GM19043 (cell line): ENCODE measurements around the gene AKAP8L.

ENCODE experiments used
- ATAC-seq: cut with Tn5 transposase; IDR thresholded peaks from one replicate; pipeline ENCODE4 v1.9.1; 2021; ENCODE audit warnings: low read depth; ENCODE audit not compliant: unreplicated experiment

Gene AKAP8L

DNA sequence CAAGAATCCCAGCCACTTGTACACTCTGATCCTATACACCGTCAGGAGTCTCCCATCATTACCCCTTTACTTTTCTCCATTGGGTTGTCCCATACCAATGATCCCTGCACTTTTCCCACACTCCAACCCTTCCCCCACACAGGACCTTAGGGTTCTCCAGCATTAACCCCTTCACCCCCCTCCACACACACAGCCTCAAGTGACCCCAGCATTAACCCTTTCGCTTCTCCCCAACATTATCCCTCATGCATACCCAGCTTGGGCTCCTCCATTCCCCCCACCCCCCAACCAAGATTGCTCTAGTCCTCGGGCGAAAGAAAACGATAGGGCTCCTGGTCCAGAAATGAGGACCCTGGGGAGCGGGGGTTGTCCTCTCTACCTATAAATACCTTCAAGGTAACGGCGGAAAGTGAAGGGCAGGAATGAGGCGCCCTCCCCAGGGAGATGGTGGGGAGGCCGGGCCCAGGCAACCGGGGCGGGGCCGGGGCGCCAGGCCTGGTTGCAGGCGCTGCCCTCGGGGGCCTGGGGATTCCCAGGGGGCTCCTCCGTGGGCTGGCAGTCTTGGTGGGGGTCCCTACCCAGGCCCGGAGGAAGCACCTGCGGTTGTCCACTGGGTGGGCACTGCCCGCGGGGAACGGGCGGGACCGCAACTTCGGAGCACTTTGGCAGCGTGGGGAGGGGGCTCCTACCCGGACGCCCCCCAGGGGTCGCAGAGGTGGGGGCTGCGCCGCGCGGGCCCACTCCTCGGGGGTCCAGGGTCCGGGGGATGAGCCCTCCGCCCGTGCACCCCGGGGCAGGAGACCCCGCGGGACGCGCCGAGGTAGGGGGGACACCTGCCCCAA is 30.2 kb upstream of the AKAP8L start:
- no peak for ATAC-seq

GRCh38 chr19:15448044-15448777 is 29.4 kb upstream of the AKAP8L start:
- ATAC-seq = no peak

- no peak for ATAC-seq
These were observed 28.3 kb upstream of the AKAP8L start for GRCh38 chr19:15447057-15447456.

DNA sequence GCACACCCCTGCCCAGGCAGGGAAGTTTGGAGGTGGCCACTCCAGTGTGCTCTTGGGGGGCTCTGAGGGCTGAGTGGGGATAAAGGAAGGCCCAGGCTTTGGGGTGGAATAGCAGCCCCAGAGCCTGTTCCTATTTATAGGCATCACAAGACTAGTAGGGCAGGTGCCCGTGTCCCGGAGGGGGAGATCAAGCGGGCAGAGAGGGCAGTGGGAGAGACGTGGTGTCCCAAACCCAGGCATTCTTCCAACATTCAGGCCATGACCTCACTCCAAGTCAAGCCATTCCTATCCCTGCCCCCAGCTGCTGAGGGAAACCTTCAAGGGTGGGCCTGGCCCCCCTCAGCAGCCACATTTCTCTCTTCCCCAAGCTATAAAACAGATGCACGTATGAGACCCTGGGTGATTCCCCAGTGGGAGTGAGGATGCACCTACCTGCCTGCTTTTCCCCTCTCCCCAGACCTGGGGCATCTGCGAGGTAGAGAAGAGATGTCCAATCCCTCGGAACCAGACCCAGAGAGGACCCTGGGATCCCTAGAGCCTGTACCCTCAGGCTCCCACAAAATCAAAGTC is 27.1 kb upstream of the AKAP8L start:
- no peak for ATAC-seq

GRCh38 chr19:15445227-15445605 is 26.4 kb upstream of the AKAP8L start:
- ATAC-seq = no peak

DNA sequence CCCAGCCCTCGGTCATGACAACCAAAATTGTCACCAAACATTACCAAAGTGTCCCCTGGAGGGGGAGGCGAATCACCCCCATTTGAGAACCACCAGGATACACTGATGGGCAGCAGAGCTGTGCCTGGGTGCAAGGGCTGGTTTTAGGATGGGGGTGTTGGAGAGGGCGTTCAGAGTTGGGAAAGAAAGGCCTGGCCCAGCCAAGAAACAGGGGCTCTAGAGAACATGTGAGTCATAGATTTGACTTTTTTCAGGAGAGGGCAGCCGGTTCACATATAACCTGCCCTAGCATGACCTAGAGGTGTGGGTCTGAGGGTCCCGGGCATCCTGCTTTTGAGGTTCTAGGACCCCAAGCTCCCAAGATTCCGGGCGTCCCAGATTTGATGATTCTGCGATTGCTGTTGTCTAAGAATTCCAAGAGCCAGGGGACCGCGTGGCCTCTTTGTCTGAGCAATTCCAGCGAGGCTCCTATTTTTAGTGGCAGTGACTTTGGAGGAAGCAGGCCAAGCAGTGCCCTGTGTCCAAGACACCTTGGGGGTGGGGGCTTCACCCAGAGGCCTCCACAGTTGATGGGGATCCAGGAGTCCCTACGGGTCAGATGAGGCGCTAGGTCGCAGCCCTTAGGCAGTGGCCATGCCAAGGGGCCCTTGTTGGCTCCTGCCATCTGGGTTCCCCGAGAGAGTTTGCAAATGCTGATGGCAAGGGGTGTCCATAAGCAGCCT is 25.9 kb upstream of the AKAP8L start:
- no peak for ATAC-seq

DNA sequence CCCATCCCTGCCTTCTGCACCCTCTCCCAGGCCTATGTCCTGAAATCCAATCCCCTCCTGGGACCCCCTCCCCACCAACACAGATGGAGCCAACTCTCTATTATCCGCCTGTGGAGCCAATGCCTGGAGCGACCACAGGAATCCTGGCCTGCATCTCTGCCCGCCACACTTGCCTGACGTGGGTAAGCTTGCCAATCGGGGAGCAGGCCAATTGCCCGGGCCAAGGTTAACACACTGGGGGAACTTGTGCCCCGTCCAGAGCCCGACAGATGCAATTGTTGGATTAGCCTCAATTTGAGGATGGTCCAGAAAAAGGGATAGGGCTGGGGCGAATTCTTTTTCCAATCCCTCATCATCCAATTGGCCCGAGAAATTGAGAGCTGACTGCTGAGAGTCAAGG is 25.1 kb upstream of the AKAP8L start:
- no peak for ATAC-seq

- no peak for ATAC-seq
These were observed 24.5 kb upstream of the AKAP8L start for GRCh38 chr19:15443325-15443724.

DNA sequence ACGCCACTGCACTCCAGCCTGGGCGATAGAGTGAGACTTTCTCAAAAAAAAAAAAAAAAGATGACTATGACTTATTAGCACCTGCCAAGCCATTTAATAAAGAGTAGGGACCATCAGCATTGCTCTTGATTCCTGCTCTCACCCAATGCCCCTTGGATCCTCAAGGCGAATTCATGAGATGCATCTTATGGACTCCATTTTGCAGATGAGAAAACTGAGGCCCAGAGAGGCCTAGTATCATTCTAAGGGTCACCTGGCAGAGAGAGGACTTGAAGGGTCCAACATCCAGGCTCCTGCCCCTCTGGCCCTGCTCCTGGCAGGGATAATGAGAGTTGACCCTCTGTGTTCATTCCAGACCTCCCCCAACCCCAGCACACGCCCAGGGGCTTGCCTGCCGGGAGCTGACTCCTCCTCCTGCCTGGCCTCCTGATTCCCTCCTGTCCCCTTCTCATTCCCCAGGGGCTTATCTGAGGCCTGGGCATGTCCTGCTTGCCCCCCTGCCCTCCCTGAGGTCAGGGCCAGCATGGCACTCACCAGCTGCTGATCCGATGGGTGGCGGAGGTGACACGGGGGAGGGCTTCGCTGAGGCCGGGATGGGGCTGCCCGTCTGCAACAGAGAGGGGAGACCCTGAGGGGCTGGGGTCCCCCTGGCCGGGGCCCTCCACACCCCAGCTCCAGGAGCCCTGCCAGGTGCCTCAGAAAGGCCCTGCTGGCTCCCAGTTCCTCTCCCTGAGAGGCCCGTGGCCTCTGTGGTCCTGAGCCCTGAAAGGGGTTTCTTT is 23.5 kb upstream of the AKAP8L start:
- no peak for ATAC-seq

DNA sequence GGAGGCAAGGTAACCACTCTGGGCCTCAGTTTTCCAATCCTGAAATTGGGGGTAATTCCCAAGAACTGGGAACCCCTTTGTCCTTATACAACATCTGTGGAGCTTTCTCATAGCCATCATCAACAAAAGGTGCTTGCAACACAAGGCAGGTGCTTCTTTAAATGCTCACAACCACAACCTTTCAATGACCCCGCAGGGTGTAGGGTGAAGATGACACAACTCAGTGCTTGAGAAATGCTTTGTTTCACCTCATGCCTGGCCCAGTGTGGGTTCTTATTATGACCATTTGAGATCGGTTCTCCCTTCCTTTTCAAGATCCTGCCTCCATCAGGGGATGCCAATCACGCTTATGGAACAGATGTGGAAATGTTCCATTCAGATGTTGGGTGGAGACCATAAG is 22.5 kb upstream of the AKAP8L start:
- ATAC-seq = no peak

DNA sequence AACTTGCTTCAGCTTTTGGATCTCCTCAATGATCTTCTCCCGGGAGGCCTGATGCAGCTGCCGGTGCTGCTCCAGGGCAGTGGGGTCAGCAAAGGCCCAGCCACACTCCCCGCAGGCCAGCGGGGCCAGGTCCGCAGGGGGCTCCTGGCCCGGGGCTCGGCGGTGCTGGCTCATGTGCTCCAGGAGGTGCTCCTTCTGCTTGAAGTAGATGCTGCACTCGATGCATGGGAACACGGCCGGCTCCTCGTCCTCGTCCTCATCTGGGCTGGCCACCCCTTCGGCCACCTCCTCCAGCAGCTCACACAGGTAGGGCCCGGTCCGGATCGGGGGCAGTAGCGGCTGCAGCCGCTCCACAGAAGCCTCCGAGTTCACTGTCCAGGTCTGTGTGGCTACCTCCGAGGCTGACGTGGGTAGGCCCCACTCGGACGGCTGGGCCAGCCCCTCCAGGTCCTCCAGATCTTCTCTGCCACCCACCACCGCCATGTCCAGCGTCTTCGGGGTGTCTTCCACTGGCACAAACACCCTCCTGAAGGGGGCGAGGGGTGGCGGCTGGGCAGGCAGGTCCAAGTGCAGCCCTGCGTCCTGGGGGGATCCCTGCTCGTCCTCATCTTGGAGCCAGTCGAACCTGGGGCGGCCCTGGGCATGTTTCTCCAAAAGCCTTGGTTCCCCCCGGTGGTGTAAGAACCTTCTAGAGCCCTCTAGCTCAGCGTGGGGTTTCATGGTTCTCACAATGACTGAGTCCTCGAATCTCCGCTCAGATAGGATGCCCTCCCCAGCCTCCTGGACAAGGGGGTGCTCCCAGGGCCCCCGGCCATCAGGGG is 21.2 kb upstream of the AKAP8L start:
- ATAC-seq = no peak

DNA sequence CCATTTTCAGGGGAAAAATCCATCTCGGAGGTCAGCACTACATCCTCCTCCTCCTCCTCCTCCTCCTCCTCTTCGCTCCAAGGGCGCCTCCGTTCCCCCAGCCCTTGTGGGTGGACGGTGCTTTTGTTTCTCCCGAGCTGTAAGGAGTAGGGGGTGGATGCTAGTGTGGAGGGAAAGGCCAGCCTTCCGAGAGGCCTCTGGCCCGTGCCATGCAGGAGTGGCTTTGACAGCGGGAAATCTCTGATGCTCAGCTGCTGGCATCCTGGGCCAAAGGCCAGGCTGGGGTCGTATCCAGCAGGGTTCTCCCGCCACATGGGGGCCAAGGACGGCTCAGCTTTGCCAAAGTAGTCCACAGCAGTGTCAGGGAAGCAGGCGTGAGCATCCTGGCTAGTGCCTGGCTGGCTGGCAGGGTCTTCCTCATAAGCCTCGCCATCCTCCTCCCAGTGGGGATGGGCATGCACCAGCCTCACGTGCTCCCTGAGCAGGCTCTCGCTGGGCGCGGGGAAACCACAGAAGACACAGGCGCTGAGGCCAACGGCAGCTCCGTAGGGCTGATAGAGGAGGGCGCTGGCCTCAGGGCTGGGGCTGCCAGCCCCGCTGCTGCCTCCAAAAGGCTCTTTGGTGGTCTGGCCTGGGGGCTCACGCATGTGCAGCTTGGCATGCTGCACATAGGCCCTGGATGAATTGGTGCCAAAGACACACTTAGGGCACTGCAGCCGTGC is 20.5 kb upstream of the AKAP8L start:
- no peak for ATAC-seq

DNA sequence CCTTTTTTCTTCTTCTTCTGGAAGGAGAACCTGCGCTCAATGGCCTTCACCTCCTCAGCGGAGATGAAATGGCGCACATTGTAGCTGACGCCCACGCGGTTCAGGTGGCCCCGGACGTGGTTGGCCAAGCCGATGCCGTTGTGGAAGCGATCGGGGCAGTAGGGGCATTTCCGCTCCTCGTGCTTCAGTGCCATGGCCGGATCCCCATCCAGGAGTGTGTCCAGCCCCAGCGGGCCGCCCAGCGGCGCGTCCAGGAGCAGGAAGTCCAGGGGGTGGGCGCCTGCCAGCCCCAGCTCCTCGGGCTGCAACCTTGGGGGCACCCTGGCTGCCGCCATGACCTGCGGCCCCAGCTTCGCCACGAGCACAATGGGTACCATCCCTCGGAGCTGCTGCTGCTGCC is 19.8 kb upstream of the AKAP8L start:
- ATAC-seq = no peak

DNA sequence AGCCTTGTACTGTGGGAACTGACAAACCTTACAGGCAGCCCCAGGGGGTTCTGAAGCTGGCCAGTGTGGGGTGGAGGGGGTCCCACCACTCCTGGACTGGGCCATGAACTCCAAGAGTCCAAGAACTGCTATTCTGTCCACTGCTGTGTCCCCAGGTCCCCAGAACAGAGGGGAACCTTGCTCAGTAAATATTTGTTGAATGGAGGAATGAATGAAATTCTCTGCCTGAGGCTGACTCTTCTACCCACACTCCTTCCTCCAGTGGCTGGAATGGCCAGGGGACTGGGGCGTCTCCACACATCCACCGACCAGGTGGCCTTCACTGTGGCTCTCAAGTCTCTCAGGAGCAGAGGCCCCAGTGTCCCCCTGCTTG is 19.3 kb upstream of the AKAP8L start:
- ATAC-seq = no peak

GRCh38 chr19:15437355-15438123 is 18.8 kb upstream of the AKAP8L start:
- no peak for ATAC-seq

DNA sequence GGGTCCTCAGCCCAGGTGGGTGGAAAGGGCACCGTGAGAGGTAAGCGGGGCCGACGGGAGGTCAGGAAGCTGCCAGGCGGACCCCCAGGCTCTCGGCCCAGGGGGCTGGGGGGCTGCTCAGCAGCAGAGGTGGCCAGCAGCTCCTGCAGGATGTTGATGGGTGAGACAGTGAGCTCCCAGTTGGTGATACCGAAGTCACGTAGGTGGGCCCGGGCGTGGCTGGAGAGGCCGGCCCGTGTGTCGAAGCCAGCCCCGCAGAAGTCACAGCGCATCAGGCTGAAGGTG is 18.0 kb upstream of the AKAP8L start:
- ATAC-seq = no peak

DNA sequence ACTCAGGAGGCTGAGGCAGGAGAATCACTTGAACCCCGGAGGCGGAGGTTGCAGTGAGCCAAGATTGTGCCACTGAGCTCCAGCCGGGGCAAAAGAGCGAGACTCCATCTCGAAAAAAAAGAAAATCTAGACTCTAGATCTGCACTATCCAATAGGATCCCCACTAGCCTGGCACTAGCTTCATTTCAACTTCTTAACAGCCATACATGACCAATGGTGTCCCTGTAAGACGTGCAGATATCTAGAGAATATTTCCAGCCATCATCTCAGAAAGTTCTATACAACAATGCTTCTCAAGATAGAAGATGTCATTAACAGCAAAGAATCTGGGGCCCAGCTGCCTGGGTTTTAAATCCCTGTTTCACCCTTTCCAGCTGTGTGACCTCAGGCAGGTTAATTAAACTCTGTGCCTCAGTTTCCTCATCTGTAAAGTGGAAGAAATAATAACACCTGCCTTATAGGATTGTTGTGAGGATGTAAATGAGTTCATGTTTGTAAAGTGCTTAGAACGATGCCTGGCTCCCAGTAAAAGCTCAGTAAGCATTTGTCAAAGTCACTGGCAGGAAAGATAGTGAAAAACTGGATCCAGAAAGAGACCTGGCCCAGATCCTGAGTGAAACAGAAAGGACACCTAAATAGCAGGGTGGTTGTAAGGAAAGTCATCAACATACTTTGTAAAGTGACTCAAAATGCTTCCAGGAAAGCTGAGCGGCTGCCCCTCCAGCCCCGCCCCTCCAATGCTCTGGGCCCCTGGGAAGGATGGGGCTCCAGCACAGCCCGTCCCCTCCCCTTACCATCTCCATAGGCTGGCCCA is 17.4 kb upstream of the AKAP8L start:
- ATAC-seq = no peak
